ENCODE results near the gene TRABD2B.

TRABD2B gene

GRCh38 chr1:47835409-47835808, 161.8 kb downstream of the TRABD2B start:
- Histone ChIP-seq H3K36me3 (replicated peaks) (no peaks in the 10 kb centered on the region), H3K27me3 (ENCODE audit: low read depth) (no peaks in the 10 kb centered on the region), H3K9me3 (no peaks in the 10 kb centered on the region), H3K4me3 (no peak overlapping the region), H3K4me1 (no peaks in the 10 kb centered on the region)
- no peak for DNase-seq (ENCODE audit: low spot score in 2 of 2)
- in situ Hi-C loops (cut with MboI; ENCODE audit: low sequenced_read_pairs) = no loop called here

DNA sequence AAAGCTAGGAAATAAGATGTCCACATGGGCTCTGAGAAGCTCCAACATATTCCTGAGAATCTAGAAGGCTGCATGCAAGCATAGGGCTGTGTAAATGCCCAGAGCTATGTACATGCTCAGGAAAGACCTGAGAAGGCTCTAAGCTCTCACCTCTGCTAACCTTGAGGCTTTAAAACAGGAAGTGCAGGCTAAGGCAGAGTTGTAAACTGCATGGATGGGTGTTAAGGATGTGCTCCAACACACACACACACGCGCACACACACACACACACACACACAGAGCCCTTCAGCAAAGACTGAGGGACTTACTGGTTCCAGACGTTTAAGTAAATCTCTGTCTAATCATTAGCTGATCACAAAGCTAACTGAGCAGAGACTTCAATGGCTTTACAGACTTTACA, 162.9 kb downstream of the TRABD2B start:
- Histone ChIP-seq H3K4me1 (no peaks in the 10 kb centered on the region), H3K9me3 (no peaks in the 10 kb centered on the region), H3K27me3 (ENCODE audit: low read depth) (no peaks in the 10 kb centered on the region), H3K36me3 (replicated peaks) (no peaks in the 10 kb centered on the region), H3K4me3 (no peak overlapping the region)
- in situ Hi-C loops (cut with MboI; ENCODE audit: low sequenced_read_pairs) = no loop called here
- no peak for DNase-seq (ENCODE audit: low spot score in 2 of 2)

- no peak for DNase-seq (ENCODE audit: low spot score in 2 of 2)
- Histone ChIP-seq H3K27me3 (ENCODE audit: low read depth) (no peaks in the 10 kb centered on the region), H3K36me3 (replicated peaks) (no peaks in the 10 kb centered on the region), H3K4me1 (no peaks in the 10 kb centered on the region), H3K4me3 (no peak overlapping the region), H3K9me3 (no peaks in the 10 kb centered on the region)
- in situ Hi-C loops (cut with MboI; ENCODE audit: low sequenced_read_pairs) = no loop called here
Measured at GRCh38 chr1:47830641-47831333, 166.4 kb downstream of the TRABD2B start.

DNA sequence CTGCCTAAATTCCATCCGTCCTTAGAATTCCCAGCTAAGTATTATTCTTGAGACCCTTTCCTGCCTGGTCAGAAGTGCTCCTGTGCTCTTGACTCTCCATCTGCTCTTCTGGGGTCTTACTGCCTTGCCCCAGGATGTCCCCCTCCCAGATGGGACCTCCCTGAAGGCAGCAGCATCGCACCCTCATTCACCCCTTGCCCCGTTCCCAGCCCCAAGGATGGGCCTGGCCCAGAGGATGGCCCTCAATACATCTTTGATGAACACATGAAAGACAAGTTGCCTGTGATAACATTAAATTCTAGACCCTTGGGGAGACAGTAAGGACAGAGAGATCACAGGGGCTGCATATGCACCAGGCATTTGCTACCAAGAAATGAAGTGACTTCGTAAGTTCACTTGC, 167.2 kb downstream of the TRABD2B start:
- DNase-seq (ENCODE audit: low spot score in 2 of 2) = no peak
- no peaks in the 10 kb centered on the region for H3K9me3 ChIP-seq
- H3K27me3 ChIP-seq (ENCODE audit: low read depth) = no peaks in the 10 kb centered on the region
- no peaks in the 10 kb centered on the region for H3K4me1 ChIP-seq
- no peaks in the 10 kb centered on the region for H3K36me3 ChIP-seq (replicated peaks)
- in situ Hi-C loops (cut with MboI; ENCODE audit: low sequenced_read_pairs) = no loop called here
- no peak overlapping the region for H3K4me3 ChIP-seq

DNA sequence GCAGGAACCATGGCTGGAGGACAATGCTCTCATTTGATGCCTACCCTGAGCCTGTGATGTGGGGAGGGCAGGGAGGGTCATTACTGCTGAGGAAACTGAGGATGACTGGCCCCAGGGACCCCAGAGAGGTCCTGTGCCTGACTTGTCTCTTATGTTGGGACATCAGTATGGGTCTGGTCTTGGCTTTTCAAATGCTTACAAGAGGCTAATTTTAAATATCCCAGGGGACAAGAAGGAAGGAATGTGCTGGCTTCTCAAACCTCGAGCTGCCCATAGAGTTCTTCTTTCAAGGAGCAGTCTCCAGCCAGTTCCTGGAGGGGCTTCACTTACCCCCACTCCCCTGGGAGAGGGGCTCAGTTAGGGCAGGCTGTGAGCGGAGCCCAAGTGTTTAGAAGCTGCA, 168.2 kb downstream of the TRABD2B start:
- Histone ChIP-seq H3K9me3 (no peaks in the 10 kb centered on the region), H3K36me3 (replicated peaks) (no peaks in the 10 kb centered on the region), H3K4me3 (no peak overlapping the region), H3K27me3 (ENCODE audit: low read depth) (no peaks in the 10 kb centered on the region), H3K4me1 (no peaks in the 10 kb centered on the region)
- in situ Hi-C loops (cut with MboI; ENCODE audit: low sequenced_read_pairs) = no loop called here
- DNase-seq (ENCODE audit: low spot score in 2 of 2) = no peak

DNA sequence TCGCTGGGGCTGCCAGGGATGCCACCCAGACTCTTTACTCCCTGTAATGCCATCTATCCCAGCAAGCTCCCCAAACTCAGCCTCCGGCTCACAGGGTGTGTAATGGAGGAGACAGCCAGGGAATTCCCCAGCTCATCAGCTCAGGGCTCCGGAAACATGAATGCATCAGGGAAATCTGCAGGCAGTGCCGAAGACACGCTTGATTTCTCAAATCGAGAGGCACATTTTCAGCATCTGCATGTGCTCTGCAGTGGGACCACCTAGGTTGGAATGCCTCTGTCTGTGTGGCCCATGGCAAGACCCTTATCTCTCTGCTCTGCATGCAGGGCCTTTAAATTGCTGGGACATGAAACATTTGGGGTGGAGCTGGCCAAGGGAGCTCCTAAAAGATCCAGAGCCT, 170.1 kb downstream of the TRABD2B start:
- DNase-seq (ENCODE audit: low spot score in 2 of 2) = no peak
- Histone ChIP-seq H3K27me3 (ENCODE audit: low read depth) (no peaks in the 10 kb centered on the region), H3K4me1 (no peaks in the 10 kb centered on the region), H3K9me3 (no peaks in the 10 kb centered on the region), H3K36me3 (replicated peaks) (no peaks in the 10 kb centered on the region), H3K4me3 (no peak overlapping the region)
- in situ Hi-C loops (cut with MboI; ENCODE audit: low sequenced_read_pairs) = no loop called here

- Histone ChIP-seq H3K9me3 (no peaks in the 10 kb centered on the region), H3K36me3 (replicated peaks) (no peaks in the 10 kb centered on the region), H3K27me3 (ENCODE audit: low read depth) (no peaks in the 10 kb centered on the region), H3K4me1 (no peaks in the 10 kb centered on the region), H3K4me3 (no peak overlapping the region)
- in situ Hi-C loops (cut with MboI; ENCODE audit: low sequenced_read_pairs) = no loop called here
- no peak for DNase-seq (ENCODE audit: low spot score in 2 of 2)
Measured at GRCh38 chr1:47824716-47825115, 172.5 kb downstream of the TRABD2B start.

DNA sequence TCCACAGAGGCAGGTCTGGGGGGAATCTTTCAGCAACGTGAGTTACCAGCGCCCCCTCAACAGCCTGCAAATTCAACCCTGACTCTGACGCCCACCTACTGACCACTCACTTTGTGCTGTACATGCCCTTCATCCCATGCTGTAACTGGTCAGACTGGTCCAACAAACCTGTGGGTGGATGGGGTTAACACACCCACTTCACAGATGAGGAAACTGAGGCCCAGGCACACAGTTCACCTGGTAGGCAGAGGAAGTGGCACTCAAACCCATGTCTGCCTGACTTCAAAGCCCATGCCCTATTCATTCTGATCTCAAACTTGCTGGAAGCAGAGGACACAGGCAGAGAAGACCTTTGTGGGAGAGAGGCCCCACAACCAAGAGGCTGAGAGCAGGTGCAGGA, 172.9 kb downstream of the TRABD2B start:
- H3K4me3 ChIP-seq = no peak overlapping the region
- H3K4me1 ChIP-seq = no peaks in the 10 kb centered on the region
- in situ Hi-C loops (cut with MboI; ENCODE audit: low sequenced_read_pairs) = no loop called here
- no peaks in the 10 kb centered on the region for H3K27me3 ChIP-seq (ENCODE audit: low read depth)
- no peak for DNase-seq (ENCODE audit: low spot score in 2 of 2)
- H3K36me3 ChIP-seq (replicated peaks) = no peaks in the 10 kb centered on the region
- no peaks in the 10 kb centered on the region for H3K9me3 ChIP-seq

- Histone ChIP-seq H3K9me3 (no peaks in the 10 kb centered on the region), H3K27me3 (ENCODE audit: low read depth) (no peaks in the 10 kb centered on the region), H3K4me3 (no peak overlapping the region), H3K36me3 (replicated peaks) (no peaks in the 10 kb centered on the region), H3K4me1 (no peaks in the 10 kb centered on the region)
- DNase-seq (ENCODE audit: low spot score in 2 of 2) = no peak
- in situ Hi-C loops (cut with MboI; ENCODE audit: low sequenced_read_pairs) = no loop called here
Measured at GRCh38 chr1:47823040-47823808, 174.0 kb downstream of the TRABD2B start.

- Histone ChIP-seq H3K27me3 (ENCODE audit: low read depth) (no peaks in the 10 kb centered on the region), H3K9me3 (no peaks in the 10 kb centered on the region), H3K36me3 (replicated peaks) (no peaks in the 10 kb centered on the region), H3K4me1 (no peaks in the 10 kb centered on the region), H3K4me3 (no peak overlapping the region)
- in situ Hi-C loops (cut with MboI; ENCODE audit: low sequenced_read_pairs) = no loop called here
- no peak for DNase-seq (ENCODE audit: low spot score in 2 of 2)
Measured at GRCh38 chr1:47821760-47822159, 175.4 kb downstream of the TRABD2B start.

- no peaks in the 10 kb centered on the region for H3K36me3 ChIP-seq (replicated peaks)
- no peaks in the 10 kb centered on the region for H3K4me1 ChIP-seq
- no peaks in the 10 kb centered on the region for H3K9me3 ChIP-seq
- in situ Hi-C loops (cut with MboI; ENCODE audit: low sequenced_read_pairs) = no loop called here
- no peak for DNase-seq (ENCODE audit: low spot score in 2 of 2)
- H3K4me3 ChIP-seq = no peak overlapping the region
- H3K27me3 ChIP-seq (ENCODE audit: low read depth) = no peaks in the 10 kb centered on the region
Measured at GRCh38 chr1:47819574-47819888, 177.7 kb downstream of the TRABD2B start.

DNA sequence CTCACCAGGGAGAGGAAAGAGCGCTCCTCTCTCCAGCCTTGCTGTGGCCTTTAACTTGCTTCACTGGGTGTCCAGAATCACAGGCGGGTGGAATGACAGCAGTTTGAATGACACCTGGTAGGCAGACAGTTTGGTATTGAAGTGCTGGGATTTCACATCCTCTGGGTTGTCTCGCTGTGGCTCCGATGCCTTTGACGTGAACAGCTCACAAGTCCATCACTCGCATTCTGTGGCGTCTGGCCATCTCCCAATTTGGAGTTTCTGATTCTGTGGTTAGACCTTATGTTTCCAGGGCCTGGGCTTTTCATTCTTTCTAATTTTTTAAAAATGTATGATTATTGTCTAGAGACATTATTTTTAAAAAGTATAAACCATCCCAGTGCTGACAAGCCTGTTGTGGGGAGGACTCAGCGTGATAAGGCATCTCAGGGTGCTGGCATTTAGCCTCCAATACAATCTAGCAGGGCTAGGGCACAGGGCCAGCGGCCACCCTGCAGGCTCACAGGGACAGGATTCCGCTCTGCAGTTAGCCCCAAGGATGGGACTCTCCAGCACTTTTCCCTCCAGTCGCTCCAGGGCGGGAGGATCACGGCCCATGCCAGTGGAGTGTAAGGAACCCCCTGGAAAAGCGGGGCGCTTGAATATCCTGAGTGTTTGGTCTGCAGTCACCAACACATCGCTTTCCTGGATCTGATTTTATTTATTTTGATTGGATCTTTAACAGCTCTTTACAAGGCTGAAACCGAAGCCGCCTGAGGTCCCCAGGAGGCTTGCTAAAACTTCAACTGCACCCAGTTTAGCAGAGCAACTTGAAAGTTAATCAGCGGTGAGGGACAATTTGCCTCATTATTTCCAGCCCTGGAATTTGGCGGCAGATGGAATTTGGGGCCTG, 178.3 kb downstream of the TRABD2B start:
- DNase-seq (ENCODE audit: low spot score in 2 of 2) = no peak
- Histone ChIP-seq H3K4me3 (no peak overlapping the region), H3K4me1 (no peaks in the 10 kb centered on the region), H3K9me3 (no peaks in the 10 kb centered on the region), H3K27me3 (ENCODE audit: low read depth) (no peaks in the 10 kb centered on the region), H3K36me3 (replicated peaks) (no peaks in the 10 kb centered on the region)
- in situ Hi-C loops (cut with MboI; ENCODE audit: low sequenced_read_pairs) = no loop called here

GRCh38 chr1:47817861-47818260, 179.3 kb downstream of the TRABD2B start:
- Histone ChIP-seq H3K9me3 (no peaks in the 10 kb centered on the region), H3K27me3 (ENCODE audit: low read depth) (no peaks in the 10 kb centered on the region), H3K36me3 (replicated peaks) (no peaks in the 10 kb centered on the region), H3K4me3 (no peak overlapping the region), H3K4me1 (no peaks in the 10 kb centered on the region)
- DNase-seq (ENCODE audit: low spot score in 2 of 2) = no peak
- in situ Hi-C loops (cut with MboI; ENCODE audit: low sequenced_read_pairs) = no loop called here

Measured in HAP-1 (cell line).